VCaP (cell line): Measurements from ENCODE around the gene PLAC8L1.

ENCODE experiments used
- H3K27ac ChIP-seq: fragments of 450-650 bp; 2 replicates; pipeline ENCODE4 v1.5.1; 2017
- CTCF ChIP-seq: fragments of 450-650 bp; conservative IDR thresholded peaks from 2 replicates; pipeline ENCODE4 v1.5.1; 2017; ENCODE audit warnings: mild to moderate bottlenecking, moderate library complexity

Gene PLAC8L1

GRCh38 chr5:146070746-146071145 lies 34.6 kb downstream of the PLAC8L1 start:
- H3K27ac ChIP-seq: no peak overlapping the region
- no peak for TF ChIP-seq CTCF

- no peak for TF ChIP-seq CTCF
- no peak overlapping the region for H3K27ac ChIP-seq
Measured at GRCh38 chr5:146069780-146070099, 35.6 kb downstream of the PLAC8L1 start.

GRCh38 chr5:146068977-146069779 lies 36.2 kb downstream of the PLAC8L1 start:
- no peak for TF ChIP-seq CTCF
- no peak overlapping the region for H3K27ac ChIP-seq

- no peak for TF ChIP-seq CTCF
- no peak overlapping the region for H3K27ac ChIP-seq
Measured at GRCh38 chr5:146068206-146068605, 37.2 kb downstream of the PLAC8L1 start.

- H3K27ac ChIP-seq: no peak overlapping the region
- TF ChIP-seq CTCF: no peak
Measured at GRCh38 chr5:146066968-146067367, 38.4 kb downstream of the PLAC8L1 start.

GRCh38 chr5:146060221-146060585 lies 45.2 kb downstream of the PLAC8L1 start:
- TF ChIP-seq CTCF: no peak
- no peak overlapping the region for H3K27ac ChIP-seq

- TF ChIP-seq CTCF: no peak
- H3K27ac ChIP-seq: no peak overlapping the region
Measured at GRCh38 chr5:146059460-146060220, 45.7 kb downstream of the PLAC8L1 start.
